GM06990 (cell line): Measurements from ENCODE around the gene ITIH2.
"Not testable (repeated sequence)": the region's sequence is repeated elsewhere in the genome, so short reads cannot be mapped to it uniquely, and the experiment has no call there.

Experiments
- DNase-seq: peaks from one replicate; pipeline ENCODE4 v3.0.0-alpha.2; 2011; ENCODE audit not compliant: insufficient read length; ENCODE audit errors: extremely low read depth
- H3K27me3 ChIP-seq: replicated peaks from 2 replicates; pipeline ENCODE4 v1.6.0; 2011; ENCODE audit warnings: low read length; ENCODE audit not compliant: control insufficient read depth, insufficient read depth
- H3K36me3 ChIP-seq: 2 replicates; pipeline ENCODE4 v1.5.1; 2011; ENCODE audit warnings: low read length; ENCODE audit not compliant: control insufficient read depth, insufficient read depth
- H3K4me3 ChIP-seq: replicated peaks from 2 replicates; pipeline ENCODE4 v1.5.1; 2011; ENCODE audit warnings: low read depth, mild to moderate bottlenecking, control low read depth, low read length
- CTCF ChIP-seq: IDR thresholded peaks from 2 replicates; pipeline ENCODE4 v1.5.1; 2011; ENCODE audit warnings: low read length, control low read depth, mild to moderate bottlenecking, inconsistent platforms; ENCODE audit not compliant: insufficient read depth, poor library complexity, severe bottlenecking

The ITIH2 gene

GRCh38 chr10:7679256-7679655, 23.9 kb upstream of the ITIH2 start:
- DNase-seq = no peak
- H3K36me3 ChIP-seq = no peaks in the 10 kb centered on the region
- no peak overlapping the region for H3K4me3 ChIP-seq
- H3K27me3 ChIP-seq = no peaks in the 10 kb centered on the region
- no peak for TF ChIP-seq CTCF

GRCh38 chr10:7680078-7680477, 23.0 kb upstream of the ITIH2 start:
- not testable (repeated sequence) for H3K27me3 ChIP-seq, H3K36me3 ChIP-seq, H3K4me3 ChIP-seq, DNase-seq

- Histone ChIP-seq H3K4me3 (no peak overlapping the region), H3K27me3 (no peaks in the 10 kb centered on the region), H3K36me3 (no peaks in the 10 kb centered on the region)
- DNase-seq = no peak
- no peak for TF ChIP-seq CTCF
These were observed 16.6 kb upstream of the ITIH2 start for GRCh38 chr10:7686351-7687171.

- no peaks in the 10 kb centered on the region for H3K27me3 ChIP-seq
- peak; percentile 92 for TF ChIP-seq CTCF
- H3K36me3 ChIP-seq = no peaks in the 10 kb centered on the region
- no peak overlapping the region for H3K4me3 ChIP-seq
- DNase-seq = peak; percentile 28
These were observed 15.7 kb upstream of the ITIH2 start for GRCh38 chr10:7687228-7687907.

GRCh38 chr10:7689591-7689990, 13.5 kb upstream of the ITIH2 start:
- DNase-seq = no peak
- no peak for TF ChIP-seq CTCF
- no peak overlapping the region for H3K4me3 ChIP-seq

GRCh38 chr10:7690885-7691597, 12.1 kb upstream of the ITIH2 start:
- H3K4me3 ChIP-seq, H3K27me3 ChIP-seq, H3K36me3 ChIP-seq: not testable (repeated sequence)
- peak; percentile 25 for DNase-seq

More at GRCh38 chr10:7689591-7689990, 13.5 kb upstream of the ITIH2 start:
- Histone ChIP-seq H3K36me3 (no peaks in the 10 kb centered on the region), H3K27me3 (no peaks in the 10 kb centered on the region)

- H3K27me3 ChIP-seq, DNase-seq, H3K4me3 ChIP-seq, H3K36me3 ChIP-seq: not testable (repeated sequence)
These were observed 10.7 kb upstream of the ITIH2 start for GRCh38 chr10:7692368-7692767.

- H3K4me3 ChIP-seq, H3K36me3 ChIP-seq, DNase-seq, H3K27me3 ChIP-seq: not testable (repeated sequence)
These were observed 9.9 kb upstream of the ITIH2 start for GRCh38 chr10:7693194-7693593.
